Measurements from ENCODE around the gene SLC44A3.

DNA sequence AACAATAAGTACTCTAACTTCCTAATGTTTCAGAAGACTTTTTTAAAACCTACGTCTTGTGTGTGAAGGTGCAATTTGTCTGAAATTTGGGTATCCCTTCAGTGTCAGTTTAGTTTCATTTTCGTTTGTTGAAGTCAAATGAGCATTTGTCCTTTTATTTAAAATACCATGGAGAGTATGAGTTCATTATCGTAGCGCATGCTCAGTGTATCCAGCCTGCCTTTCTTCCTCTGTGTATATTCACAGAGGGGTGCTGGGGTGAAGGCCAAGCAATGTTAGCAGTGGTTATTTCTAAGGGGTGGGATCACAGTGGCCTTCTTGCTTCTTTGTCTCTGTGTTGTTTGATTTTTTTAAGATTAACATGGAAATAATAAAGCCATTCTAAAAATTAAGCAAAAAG lies 63.5 kb downstream of the SLC44A3 start:
- TF ChIP-seq ATF7 (IDR thresholded peaks at IDR 0.05) (no peak), ZNF12 (CRISPR knock-in tag; IDR thresholded peaks at IDR 0.05) (no peak)

All from K562 (cell line).